Ishikawa (cell line): ENCODE results near the gene RHBDD3.

Experiments used
- CEBPB ChIP-seq: IDR thresholded peaks from 2 replicates; pipeline ENCODE4 v1.6.1; 2012
- CREB1 ChIP-seq: IDR thresholded peaks from 2 replicates; pipeline ENCODE4 v1.6.1; 2012; ENCODE audit warnings: low read depth
- EGR1 ChIP-seq: IDR thresholded peaks from 2 replicates; pipeline ENCODE4 v1.6.1; 2012
- EP300 ChIP-seq: IDR thresholded peaks from 2 replicates; pipeline ENCODE4 v1.6.1; 2012; ENCODE audit warnings: borderline replicate concordance
- FOXM1 ChIP-seq: IDR thresholded peaks from 2 replicates; pipeline ENCODE4 v1.6.1; 2012; ENCODE audit warnings: low read depth, borderline replicate concordance
- MAX ChIP-seq: IDR thresholded peaks from 2 replicates; pipeline ENCODE4 v1.6.1; 2012
- NFIC ChIP-seq: IDR thresholded peaks from 2 replicates; pipeline ENCODE4 v1.6.1; 2012
- RAD21 ChIP-seq: IDR thresholded peaks from 2 replicates; pipeline ENCODE4 v1.6.1; 2012; ENCODE audit warnings: low read depth
- TAF1 ChIP-seq: IDR thresholded peaks from 2 replicates; pipeline ENCODE4 v1.6.1; 2012; ENCODE audit warnings: low read depth, mild to moderate bottlenecking
- TCF12 ChIP-seq: IDR thresholded peaks from 2 replicates; pipeline ENCODE4 v1.6.1; 2012; ENCODE audit warnings: low read depth
- TEAD4 ChIP-seq: IDR thresholded peaks from 2 replicates; pipeline ENCODE4 v1.6.1; 2012
- USF1 ChIP-seq: IDR thresholded peaks from 2 replicates; pipeline ENCODE4 v1.6.1; 2012
- YY1 ChIP-seq: IDR thresholded peaks from 2 replicates; pipeline ENCODE4 v1.6.1; 2012; ENCODE audit warnings: low read depth
- ZBTB7A ChIP-seq: IDR thresholded peaks from 2 replicates; pipeline ENCODE4 v1.6.1; 2012; ENCODE audit warnings: low read depth
- TF ChIP-seq, protein P1 (sequence below): IDR thresholded peaks from 2 replicates; pipeline ENCODE4 v1.6.1; 2012; ENCODE audit warnings: low read depth, mild to moderate bottlenecking

The RHBDD3 gene

GRCh38 chr22:29267858-29268510 lies at the start of gene RHBDD3, which contains the start of gene EWSR1:
Gene RHBDD3, minus strand, starts transcription at chr22:29267981. Its CDS starts 2,355 bp downstream, at chr22:29265626.
Gene EWSR1, plus strand, starts transcription at chr22:29268268. Its CDS starts 69 bp downstream, at chr22:29268337.
- TF ChIP-seq TEAD4 (no peak; the same call in 1 of the 2 replicates), ZBTB7A (no peak; the same call in 1 of the 2 replicates), TAF1 (peak; percentile 97), FOXM1 (no peak), EGR1 (no peak), CREB1 (no peak), USF1 (peak; percentile 52; the same call in 1 of the 2 replicates), YY1 (peak; percentile 88), MAX (0 out of 2 replicates have a peak, but pooled peaks have one; percentile 38), TCF12 (peak; percentile 67), RAD21 (no peak), EP300 (no peak), CEBPB (no peak), NFIC (peak; percentile 51; the same call in 1 of the 2 replicates)
- TF ChIP-seq, protein P1, sequence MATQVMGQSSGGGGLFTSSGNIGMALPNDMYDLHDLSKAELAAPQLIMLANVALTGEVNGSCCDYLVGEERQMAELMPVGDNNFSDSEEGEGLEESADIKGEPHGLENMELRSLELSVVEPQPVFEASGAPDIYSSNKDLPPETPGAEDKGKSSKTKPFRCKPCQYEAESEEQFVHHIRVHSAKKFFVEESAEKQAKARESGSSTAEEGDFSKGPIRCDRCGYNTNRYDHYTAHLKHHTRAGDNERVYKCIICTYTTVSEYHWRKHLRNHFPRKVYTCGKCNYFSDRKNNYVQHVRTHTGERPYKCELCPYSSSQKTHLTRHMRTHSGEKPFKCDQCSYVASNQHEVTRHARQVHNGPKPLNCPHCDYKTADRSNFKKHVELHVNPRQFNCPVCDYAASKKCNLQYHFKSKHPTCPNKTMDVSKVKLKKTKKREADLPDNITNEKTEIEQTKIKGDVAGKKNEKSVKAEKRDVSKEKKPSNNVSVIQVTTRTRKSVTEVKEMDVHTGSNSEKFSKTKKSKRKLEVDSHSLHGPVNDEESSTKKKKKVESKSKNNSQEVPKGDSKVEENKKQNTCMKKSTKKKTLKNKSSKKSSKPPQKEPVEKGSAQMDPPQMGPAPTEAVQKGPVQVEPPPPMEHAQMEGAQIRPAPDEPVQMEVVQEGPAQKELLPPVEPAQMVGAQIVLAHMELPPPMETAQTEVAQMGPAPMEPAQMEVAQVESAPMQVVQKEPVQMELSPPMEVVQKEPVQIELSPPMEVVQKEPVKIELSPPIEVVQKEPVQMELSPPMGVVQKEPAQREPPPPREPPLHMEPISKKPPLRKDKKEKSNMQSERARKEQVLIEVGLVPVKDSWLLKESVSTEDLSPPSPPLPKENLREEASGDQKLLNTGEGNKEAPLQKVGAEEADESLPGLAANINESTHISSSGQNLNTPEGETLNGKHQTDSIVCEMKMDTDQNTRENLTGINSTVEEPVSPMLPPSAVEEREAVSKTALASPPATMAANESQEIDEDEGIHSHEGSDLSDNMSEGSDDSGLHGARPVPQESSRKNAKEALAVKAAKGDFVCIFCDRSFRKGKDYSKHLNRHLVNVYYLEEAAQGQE = no peak

DNA sequence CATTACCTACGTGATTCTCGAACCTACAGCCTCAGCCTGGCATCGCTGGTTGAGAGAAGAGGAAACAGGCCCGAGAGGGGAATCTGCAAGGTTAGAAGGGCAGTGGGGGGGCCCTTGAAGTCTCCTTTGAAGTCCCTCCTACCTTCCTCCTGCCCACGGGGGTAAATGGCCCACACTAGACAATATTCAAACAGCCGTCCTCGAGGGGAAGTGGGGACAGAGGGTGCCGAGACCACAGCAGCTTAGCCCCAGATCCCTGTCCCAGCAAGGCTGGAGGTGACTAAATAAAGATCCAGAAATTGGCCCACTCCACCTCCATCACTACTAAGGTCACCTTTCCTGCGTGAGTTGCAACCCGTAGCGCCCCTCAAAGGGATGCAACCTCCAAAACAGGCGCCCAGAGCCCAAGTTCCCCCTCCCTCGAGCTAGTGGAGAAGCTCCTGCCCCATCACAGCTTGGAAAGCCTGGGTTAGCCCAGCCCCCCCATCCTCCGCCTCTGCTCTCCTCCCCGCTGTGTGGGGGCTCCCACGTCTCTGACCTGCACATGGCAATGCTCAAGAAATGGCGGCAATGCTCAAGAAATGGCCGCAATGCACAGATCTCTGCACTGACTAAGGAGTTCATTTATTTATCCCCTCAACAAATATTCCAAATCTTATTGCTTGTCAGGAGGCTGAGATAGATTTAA lies 48.5 kb upstream of the RHBDD3 start:
- no peak for TF ChIP-seq EGR1
- TF ChIP-seq FOXM1 = no peak

GRCh38 chr22:29315286-29316140 lies 47.7 kb upstream of the RHBDD3 start, which contains the start of gene RASL10A:
Gene RASL10A, minus strand, starts transcription at chr22:29315697. Its CDS starts 451 bp downstream, at chr22:29315246.
- no peak for TF ChIP-seq TAF1
- TF ChIP-seq MAX = peak; percentile 32; the same call in 1 of the 2 replicates
- peak; percentile 45; the same call in 1 of the 2 replicates for TF ChIP-seq ZBTB7A

GRCh38 chr22:29314537-29315285 lies 46.9 kb upstream of the RHBDD3 start:
- TF ChIP-seq MAX = peak; percentile 55
- TF ChIP-seq CREB1 = no peak

DNA sequence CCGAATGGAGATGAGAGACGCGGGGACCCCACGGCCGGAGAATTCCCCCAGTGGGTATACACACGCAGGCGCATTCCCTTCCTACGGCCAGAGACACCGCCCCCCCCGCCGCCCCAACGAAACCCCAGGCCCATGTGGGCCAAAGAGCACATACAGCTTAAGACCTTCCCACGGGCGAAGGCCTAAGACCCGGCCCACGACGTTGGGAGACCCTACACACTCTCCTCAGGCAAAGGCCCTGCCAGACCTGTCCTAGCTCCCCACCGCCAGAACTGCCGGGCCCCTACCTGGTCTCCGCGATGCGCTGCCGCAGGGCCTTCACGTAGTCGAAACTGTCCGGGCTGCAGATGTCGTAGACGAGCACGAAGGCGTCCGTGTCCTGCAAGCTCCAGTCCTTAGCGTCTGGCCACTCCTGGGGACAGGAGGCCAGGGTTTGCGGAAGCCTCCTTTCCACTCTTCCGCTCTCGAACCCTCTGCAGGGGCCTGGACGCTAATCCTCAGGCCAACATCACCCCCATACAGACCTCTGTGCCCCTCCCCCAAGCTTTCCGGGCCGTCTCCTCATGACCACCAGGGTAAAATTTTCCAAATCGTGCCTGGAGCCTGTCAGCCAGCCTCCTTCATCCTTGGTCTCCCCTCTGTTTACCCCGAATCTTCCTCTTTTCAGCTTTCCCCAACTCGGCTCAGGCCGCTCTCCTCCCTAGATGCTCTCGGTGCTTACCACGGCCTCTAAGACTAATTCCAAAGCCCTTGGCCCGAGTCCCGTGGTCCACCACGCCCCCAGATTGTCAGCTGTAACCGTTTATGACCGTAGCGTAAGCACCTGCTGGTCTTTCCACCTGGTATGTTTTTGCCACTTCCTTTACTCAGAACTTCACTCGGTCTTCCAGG lies 46.0 kb upstream of the RHBDD3 start:
- no peak for TF ChIP-seq FOXM1
- TF ChIP-seq YY1 = no peak
- TF ChIP-seq USF1 = no peak
- no peak for TF ChIP-seq EGR1
- TF ChIP-seq TAF1 = no peak
- no peak for TF ChIP-seq EP300
- TF ChIP-seq, protein P1 = no peak
- 0 out of 2 replicates have a peak, but pooled peaks have one; percentile 14 for TF ChIP-seq TCF12
- TF ChIP-seq NFIC = 0 out of 2 replicates have a peak, but pooled peaks have one; percentile 22
- TF ChIP-seq MAX = no peak
